Fibroblast of the conjunctiva (primary cell): ENCODE measurements around the gene SLC48A1.

ENCODE experiments used
- DNase-seq: peaks from one replicate; pipeline ENCODE4 v3.0.0-alpha.2; 2010; ENCODE audit warnings: low read depth

Gene SLC48A1

GRCh38 chr12:47824635-47825034 lies 51.6 kb downstream of the SLC48A1 start:
- DNase-seq: no peak

- no peak for DNase-seq
Measured at GRCh38 chr12:47825173-47825639, 52.2 kb downstream of the SLC48A1 start.

- no peak for DNase-seq
Measured at GRCh38 chr12:47828008-47828975, 55.3 kb downstream of the SLC48A1 start.

- no peak for DNase-seq
Measured at GRCh38 chr12:47828976-47829482, 56.0 kb downstream of the SLC48A1 start.

GRCh38 chr12:47829584-47829983 lies 56.5 kb downstream of the SLC48A1 start:
- DNase-seq: no peak
